ENCODE results near the gene ZIM2. TPM values are rescaled to one million over a fixed set of nuclear protein-coding genes. Genes with fewer than 3 reads are reported as not detected.

The ZIM2 gene
- total RNA-seq, 4 donors from 2014 or later: 0.36 to 0.88 TPM; not detected in 2

- TF ChIP-seq, protein P1, sequence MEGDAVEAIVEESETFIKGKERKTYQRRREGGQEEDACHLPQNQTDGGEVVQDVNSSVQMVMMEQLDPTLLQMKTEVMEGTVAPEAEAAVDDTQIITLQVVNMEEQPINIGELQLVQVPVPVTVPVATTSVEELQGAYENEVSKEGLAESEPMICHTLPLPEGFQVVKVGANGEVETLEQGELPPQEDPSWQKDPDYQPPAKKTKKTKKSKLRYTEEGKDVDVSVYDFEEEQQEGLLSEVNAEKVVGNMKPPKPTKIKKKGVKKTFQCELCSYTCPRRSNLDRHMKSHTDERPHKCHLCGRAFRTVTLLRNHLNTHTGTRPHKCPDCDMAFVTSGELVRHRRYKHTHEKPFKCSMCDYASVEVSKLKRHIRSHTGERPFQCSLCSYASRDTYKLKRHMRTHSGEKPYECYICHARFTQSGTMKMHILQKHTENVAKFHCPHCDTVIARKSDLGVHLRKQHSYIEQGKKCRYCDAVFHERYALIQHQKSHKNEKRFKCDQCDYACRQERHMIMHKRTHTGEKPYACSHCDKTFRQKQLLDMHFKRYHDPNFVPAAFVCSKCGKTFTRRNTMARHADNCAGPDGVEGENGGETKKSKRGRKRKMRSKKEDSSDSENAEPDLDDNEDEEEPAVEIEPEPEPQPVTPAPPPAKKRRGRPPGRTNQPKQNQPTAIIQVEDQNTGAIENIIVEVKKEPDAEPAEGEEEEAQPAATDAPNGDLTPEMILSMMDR (IDR thresholded peaks at IDR 0.05): no peak
- ATAC-seq (ENCODE audit: low FRiP score): no peak
- no peak for DNase-seq (ENCODE audit: low spot score)
Measured at GRCh38 chr19:56760842-56761241, 79.7 kb downstream of the ZIM2 start.

DNA sequence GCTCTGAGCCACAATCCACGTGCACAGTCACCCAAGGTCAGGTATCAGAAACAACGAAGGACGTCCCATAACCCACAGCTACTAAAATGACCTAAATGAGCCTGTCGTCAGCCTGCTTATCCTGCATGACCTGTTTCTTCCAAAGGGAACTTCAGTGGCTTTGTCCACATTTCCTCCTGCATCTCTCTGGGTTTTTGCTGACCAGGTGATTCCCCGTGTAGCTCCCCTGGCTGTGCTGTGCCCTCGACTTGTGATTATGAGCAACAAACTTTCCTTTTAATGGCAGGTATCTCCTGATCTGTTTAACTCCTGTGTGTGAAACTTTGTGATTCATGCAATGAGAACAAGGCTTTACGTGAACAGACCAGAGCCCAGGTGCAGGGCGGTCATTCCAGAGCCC, 81.0 kb downstream of the ZIM2 start:
- TF ChIP-seq, protein P1 (IDR thresholded peaks at IDR 0.05): no peak
- DNase-seq (ENCODE audit: low spot score) (no peak), ATAC-seq (ENCODE audit: low FRiP score) (no peak)

GRCh38 chr19:56751078-56751489, 89.4 kb downstream of the ZIM2 start:
- TF ChIP-seq, protein P1 (IDR thresholded peaks at IDR 0.05): no peak
- ATAC-seq (ENCODE audit: low FRiP score): peak; percentile 75
- DNase-seq (ENCODE audit: low spot score): no peak

GRCh38 chr19:56750658-56751057, 89.9 kb downstream of the ZIM2 start:
- no peak for ATAC-seq (ENCODE audit: low FRiP score)

GRCh38 chr19:56748378-56748777, 92.1 kb downstream of the ZIM2 start:
- DNase-seq (ENCODE audit: low spot score) (no peak), ATAC-seq (ENCODE audit: low FRiP score) (no peak)
- TF ChIP-seq, protein P1 (IDR thresholded peaks at IDR 0.05): no peak

More at GRCh38 chr19:56750658-56751057, 89.9 kb downstream of the ZIM2 start:
- TF ChIP-seq, protein P1 (IDR thresholded peaks at IDR 0.05): no peak
- DNase-seq (ENCODE audit: low spot score): no peak

DNA sequence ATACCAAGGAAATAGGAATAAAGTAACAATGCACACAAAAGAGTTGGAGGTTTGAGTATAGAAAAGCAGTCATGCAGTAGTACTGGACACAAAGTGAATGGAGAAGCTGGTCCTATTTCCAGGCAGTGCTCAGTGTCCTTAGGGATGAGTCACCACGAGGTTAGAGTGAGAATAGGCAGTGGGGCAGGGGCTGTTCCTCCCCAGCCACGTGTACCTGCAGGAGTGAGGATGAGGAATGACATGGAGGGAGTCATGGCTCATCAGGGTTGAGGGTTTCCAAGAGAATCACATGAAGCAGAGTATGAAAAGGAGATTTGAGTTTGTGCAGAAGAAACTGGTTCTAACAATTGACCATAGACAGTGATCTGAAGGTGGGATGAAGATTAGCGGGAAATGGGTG, 94.2 kb downstream of the ZIM2 start:
- ATAC-seq (ENCODE audit: low FRiP score) (no peak), DNase-seq (ENCODE audit: low spot score) (no peak)
- TF ChIP-seq, protein P1 (IDR thresholded peaks at IDR 0.05): no peak

- DNase-seq (ENCODE audit: low spot score): no peak
- TF ChIP-seq, protein P1 (IDR thresholded peaks at IDR 0.05): no peak
- ATAC-seq (ENCODE audit: low FRiP score): no peak
Measured at GRCh38 chr19:56740501-56740900, 100.0 kb downstream of the ZIM2 start.

Measured in omental fat pad (tissue), 4 donors.